Measurements from ENCODE around the gene TGFB1. TPM values are rescaled to one million over a fixed set of nuclear protein-coding genes. Genes with fewer than 3 reads are reported as not detected.

TGFB1 gene
- polyA plus RNA-seq, 3 donors = 30.6 to 138 (median 42.2) TPM

GRCh38 chr19:41307954-41308449 is 45.7 kb downstream of the TGFB1 start:
- Mint-ChIP-seq H3K36me3 (peaks cover 49 to 61% of the 10 kb centered on the region in 2 donors), H3K4me1 (peaks cover 69% of the 10 kb centered on the region), H3K27ac (peak overlapping the region; percentile 97 to 100 (median 99)), H3K27me3 (ENCODE audit: low read depth in 3 of 3) (no peaks in the 10 kb centered on the region), H3K4me3 (peak overlapping the region; percentile 6 to 95), H3K9me3 (peaks cover 0 to 3% (median 0%) of the 10 kb centered on the region in 7 donors)
- Histone ChIP-seq H3K4me1 (ENCODE audit: control insufficient read depth in 1 of 2, insufficient read depth in 2 of 2, low read length in 2 of 2) (peaks cover 50 to 65% of the 10 kb centered on the region in 2 donors), H3K4me3 (replicated peaks in 1 of 3; ENCODE audit: low read depth in 2 of 3, low read length in 3 of 3) (peak overlapping the region in 1 of 3 experiments; percentile 84), H3K9ac (ENCODE audit: insufficient read depth, low read length, poor library complexity, severe bottlenecking) (peak overlapping the region; percentile 61), H2AFZ (ENCODE audit: insufficient read depth, low read depth, low read length, poor library complexity, severe bottlenecking) (no peak overlapping the region), H3K9me3 (replicated peaks in 1 of 2; ENCODE audit: control insufficient read depth in 1 of 2, insufficient read depth in 1 of 2, low read length in 2 of 2) (no peaks in the 10 kb centered on the region), H4K20me1 (ENCODE audit: insufficient read depth, low read length) (peaks cover 46% of the 10 kb centered on the region), H3K27me3 (ENCODE audit: control insufficient read depth in 2 of 2, insufficient read depth in 2 of 2, low read length in 2 of 2) (no peaks in the 10 kb centered on the region), H3K36me3 (replicated peaks in 1 of 2; ENCODE audit: control insufficient read depth in 1 of 2, insufficient read depth in 2 of 2, low read length in 2 of 2) (peaks cover 38 to 47% of the 10 kb centered on the region in 2 donors), H3K79me2 (ENCODE audit: insufficient read depth, low read length) (peaks cover 59% of the 10 kb centered on the region), H3K4me2 (replicated peaks; ENCODE audit: extremely low read depth, low read length, poor library complexity, severe bottlenecking) (peak overlapping the region; percentile 83), H3K27ac (ENCODE audit: low read depth in 1 of 2, low read length in 2 of 2) (peak overlapping the region; percentile 89 to 95)
- intact Hi-C loops (cut with micrococcal nuclease) = loop anchor here (1.0 to 10.0 kb wide), 7 partner anchors 41 to 336 kb away; partner anchors contain the start of gene TGFB1 (in 1 of the 2)
- TF ChIP-seq CTCF (IDR thresholded peaks at IDR 0.05) = no peak
- WGBS (ENCODE audit: insufficient coverage) = 40% methylated on average over 1 of the region's 4 CpGs
- no peak for DNase-seq

GRCh38 chr19:41307090-41307875 is 46.4 kb downstream of the TGFB1 start:
- Histone ChIP-seq H3K79me2 (ENCODE audit: insufficient read depth, low read length) (peaks cover 55% of the 10 kb centered on the region), H3K36me3 (replicated peaks in 1 of 2; ENCODE audit: control insufficient read depth in 1 of 2, insufficient read depth in 2 of 2, low read length in 2 of 2) (peaks cover 43 to 47% of the 10 kb centered on the region in 2 donors), H3K9me3 (replicated peaks in 1 of 2; ENCODE audit: control insufficient read depth in 1 of 2, insufficient read depth in 1 of 2, low read length in 2 of 2) (no peaks in the 10 kb centered on the region), H2AFZ (ENCODE audit: insufficient read depth, low read depth, low read length, poor library complexity, severe bottlenecking) (no peak overlapping the region), H3K4me1 (ENCODE audit: control insufficient read depth in 1 of 2, insufficient read depth in 2 of 2, low read length in 2 of 2) (peaks cover 58 to 68% of the 10 kb centered on the region in 2 donors), H3K9ac (ENCODE audit: insufficient read depth, low read length, poor library complexity, severe bottlenecking) (peak overlapping the region; percentile 61), H3K27me3 (ENCODE audit: control insufficient read depth in 2 of 2, insufficient read depth in 2 of 2, low read length in 2 of 2) (no peaks in the 10 kb centered on the region), H3K27ac (ENCODE audit: low read depth in 1 of 2, low read length in 2 of 2) (peak overlapping the region; percentile 89 to 95), H4K20me1 (ENCODE audit: insufficient read depth, low read length) (peaks cover 46% of the 10 kb centered on the region), H3K4me3 (replicated peaks in 1 of 3; ENCODE audit: low read depth in 2 of 3, low read length in 3 of 3) (peak overlapping the region in 1 of 3 experiments; percentile 84), H3K4me2 (replicated peaks; ENCODE audit: extremely low read depth, low read length, poor library complexity, severe bottlenecking) (peak overlapping the region; percentile 83)
- peaks cover 48 to 61% of the 10 kb centered on the region in 2 donors for H3K36me3 Mint-ChIP-seq
- intact Hi-C loops (cut with micrococcal nuclease) = loop anchor here (1.0 to 10.0 kb wide), 6 partner anchors 40 to 335 kb away; partner anchors contain the start of gene TGFB1 (in 1 of the 2)
- peaks cover 0 to 3% (median 0%) of the 10 kb centered on the region in 7 donors for H3K9me3 Mint-ChIP-seq
- H3K27me3 Mint-ChIP-seq (ENCODE audit: low read depth in 3 of 3) = no peaks in the 10 kb centered on the region
- 11% methylated on average over 3 of the region's 8 CpGs for WGBS (ENCODE audit: insufficient coverage)
- H3K4me1 Mint-ChIP-seq = peaks cover 70% of the 10 kb centered on the region
- peak in 2 of 3 donors; percentile 39 to 54 for DNase-seq
- H3K27ac Mint-ChIP-seq = peak overlapping the region; percentile 97 to 100 (median 99)
- peak overlapping the region; percentile 17 to 58 for H3K4me3 Mint-ChIP-seq
- no peak for TF ChIP-seq CTCF (IDR thresholded peaks at IDR 0.05)
